HepG2 (cell line): ENCODE results near the gene TEX261. TPM values are rescaled to one million over a fixed set of nuclear protein-coding genes. Genes with fewer than 3 reads are reported as not detected.
A peak's percentile ranks its signal among the peaks of the same experiment; 100 is the strongest.

Experiments used
- ASH2L ChIP-seq: fragments of 300-600, 200-600 bp; sonication (generic); IDR thresholded peaks from 2 replicates; pipeline ENCODE4 v1.7.0; 2017; ENCODE audit warnings: low read depth, mild to moderate bottlenecking, moderate library complexity, mixed read lengths, low read length; ENCODE audit not compliant: insufficient read length
- ETV5 ChIP-seq: IDR thresholded peaks from 2 replicates; pipeline ENCODE4 v1.6.1; 2018; ENCODE audit warnings: missing biosample characterization, missing genetic modification reagents, inconsistent platforms, borderline replicate concordance
- ETV6 ChIP-seq: sonication (generic); formaldehyde crosslinking; conservative IDR thresholded peaks from 2 replicates; pipeline ENCODE4 v1.4.0; 2020; ENCODE audit warnings: missing genetic modification reagents
- HDAC2 ChIP-seq: sonication (generic); formaldehyde crosslinking; IDR thresholded peaks from 2 replicates; pipeline ENCODE4 v1.4.0; 2020; ENCODE audit warnings: missing genetic modification reagents
- IRF2 ChIP-seq: IDR thresholded peaks from 2 replicates; pipeline ENCODE4 v1.6.1; 2018; ENCODE audit warnings: missing genetic modification reagents, missing compliant biosample characterization
- IRF9 ChIP-seq: sonication (generic); formaldehyde crosslinking; IDR thresholded peaks from 2 replicates; pipeline ENCODE4 v1.8.0; 2022; ENCODE audit warnings: missing genetic modification reagents, mild to moderate bottlenecking, borderline replicate concordance
- JUN ChIP-seq: sonication (generic); formaldehyde crosslinking; IDR thresholded peaks from 2 replicates; pipeline ENCODE4 v1.4.0; 2020; ENCODE audit warnings: mild to moderate bottlenecking, missing genetic modification reagents
- KDM4B ChIP-seq: sonication (generic); formaldehyde crosslinking; IDR thresholded peaks from 2 replicates; pipeline ENCODE4 v1.4.0; 2020; ENCODE audit warnings: missing genetic modification reagents
- NFIC ChIP-seq: IDR thresholded peaks from 2 replicates; pipeline ENCODE4 v1.6.1; 2012; ENCODE audit warnings: mild to moderate bottlenecking, low read length, inconsistent platforms
- PRMT3 ChIP-seq: sonication (generic); formaldehyde crosslinking; IDR thresholded peaks from 2 replicates; pipeline ENCODE4 v1.8.1; 2022; ENCODE audit warnings: low read depth, mild to moderate bottlenecking, moderate library complexity, missing genetic modification reagents, borderline replicate concordance
- RAD21 ChIP-seq: fragments of 450-650 bp; formaldehyde crosslinking; IDR thresholded peaks from 2 replicates; pipeline ENCODE4 v1.5.0; 2020; ENCODE audit warnings: mild to moderate bottlenecking
- SALL1 ChIP-seq: sonication (generic); formaldehyde crosslinking; IDR thresholded peaks from 2 replicates; pipeline ENCODE4 v1.8.0; 2022; ENCODE audit warnings: mild to moderate bottlenecking, missing genetic modification reagents
- SP4 ChIP-seq: sonication (generic); formaldehyde crosslinking; IDR thresholded peaks from 2 replicates; pipeline ENCODE4 v1.8.1; 2023; ENCODE audit warnings: mild to moderate bottlenecking, missing genetic modification reagents
- STAG1 ChIP-seq: sonication (generic); formaldehyde crosslinking; IDR thresholded peaks from 2 replicates; pipeline ENCODE4 v1.4.0; 2020; ENCODE audit warnings: missing genetic modification reagents
- THAP11 ChIP-seq: IDR thresholded peaks from 2 replicates; pipeline ENCODE4 v1.6.1; 2016; ENCODE audit warnings: missing biosample characterization, missing genetic modification reagents
- XRCC5 ChIP-seq: fragments of 200-400 bp; formaldehyde crosslinking; optimal IDR thresholded peaks from 2 replicates; pipeline ENCODE3; 2017; ENCODE audit warnings: mild to moderate bottlenecking, low read length
- YEATS2 ChIP-seq: sonication (generic); formaldehyde crosslinking; IDR thresholded peaks from 2 replicates; pipeline ENCODE4 v1.4.0; 2020; ENCODE audit warnings: missing genetic modification reagents, borderline replicate concordance
- ZBTB21 ChIP-seq: sonication (generic); formaldehyde crosslinking; IDR thresholded peaks from 2 replicates; pipeline ENCODE4 v1.4.0; 2020; ENCODE audit warnings: missing genetic modification reagents
- ZMAT3 ChIP-seq: sonication (generic); formaldehyde crosslinking; conservative IDR thresholded peaks from 2 replicates; pipeline ENCODE4 v1.7.0; 2021; ENCODE audit warnings: missing genetic modification reagents
- ZNF329 ChIP-seq: sonication (generic); formaldehyde crosslinking; IDR thresholded peaks from 2 replicates; pipeline ENCODE4 v1.9.0; 2021; ENCODE audit warnings: low read depth, mild to moderate bottlenecking, missing genetic modification reagents
- ZNF383 ChIP-seq: sonication (generic); formaldehyde crosslinking; IDR thresholded peaks from 2 replicates; pipeline ENCODE4 v1.4.0; 2020; ENCODE audit warnings: missing genetic modification reagents, mild to moderate bottlenecking, borderline replicate concordance
- ZNF546 ChIP-seq: sonication (generic); formaldehyde crosslinking; conservative IDR thresholded peaks from 2 replicates; pipeline ENCODE4 v1.8.1; 2023; ENCODE audit warnings: mild to moderate bottlenecking, missing genetic modification reagents
- ZNF691 ChIP-seq: sonication (generic); formaldehyde crosslinking; IDR thresholded peaks from 2 replicates; pipeline ENCODE4 v1.4.0; 2020; ENCODE audit warnings: missing genetic modification reagents, low read depth, mild to moderate bottlenecking, borderline replicate concordance
- polyA plus RNA-seq, 8 experiments: library from polyadenylated mRNA; depleted of rRNA in 3 of 8; stranded (reverse) in 7 of 8; unstranded in 1 of 8; fragments of >200 nt; fragmentation: Illumina TruSeq in 4 of 8; extraction: Trizol in 4 of 8; gene quantifications; 2 replicates each; pipeline versions ENCODE4 v1.2.1 to v1.2.3, GENCODE V29; 2011 to 2016; ENCODE audit warnings: low read depth in 4 of 8, missing spikeins in 1 of 8, mixed read lengths in 1 of 8; ENCODE audit not compliant: insufficient read depth in 1 of 8
- total RNA-seq, 5 experiments: library from RNA; depleted of rRNA; stranded (reverse); fragments of >200 nt; fragmentation: Illumina TruSeq; extraction: Trizol; gene quantifications; 2 replicates each; pipeline ENCODE4 v1.2.3, GENCODE V29; 2016; ENCODE audit warnings: low read depth in 1 of 5

The TEX261 gene
- total and polyA plus RNA-seq, 2 of the 13 experiments (the other 11 are each of a cell fraction or from before 2014, with no cell fraction given) = 43.8 to 78.7 TPM

GRCh38 chr2:70946832-70947442, 47.7 kb downstream of the TEX261 start (continued):
- no peak for TF ChIP-seq ZMAT3 (CRISPR knock-in tag)
- TF ChIP-seq IRF9 (CRISPR knock-in tag) = no peak
- no peak for TF ChIP-seq SP4 (CRISPR knock-in tag)
- no peak for TF ChIP-seq JUN
- 0 out of 2 replicates have a peak, but pooled peaks have one; percentile 42 for TF ChIP-seq IRF2 (CRISPR knock-in tag)
- no peak for TF ChIP-seq ETV5
- TF ChIP-seq THAP11 = peak; percentile 53
- TF ChIP-seq XRCC5 = peak; percentile 40
- TF ChIP-seq ZNF383 = no peak
- peak; percentile 45; the same call in 1 of the 2 replicates for TF ChIP-seq YEATS2 (CRISPR knock-in tag)
- TF ChIP-seq ASH2L = peak; percentile 17
- TF ChIP-seq SALL1 (CRISPR knock-in tag) = peak; percentile 13; the same call in 1 of the 2 replicates
- no peak for TF ChIP-seq NFIC
- no peak for TF ChIP-seq KDM4B
- no peak for TF ChIP-seq ZBTB21
- TF ChIP-seq HDAC2 (CRISPR knock-in tag) = no peak
- TF ChIP-seq ZNF546 (CRISPR knock-in tag) = no peak
- no peak for TF ChIP-seq PRMT3
- no peak for TF ChIP-seq ETV6 (CRISPR knock-in tag)
- TF ChIP-seq STAG1 (CRISPR knock-in tag) = peak; percentile 84
- TF ChIP-seq ZNF329 (CRISPR knock-in tag) = no peak
- TF ChIP-seq ZNF691 (CRISPR knock-in tag) = 0 out of 2 replicates have a peak, but pooled peaks have one; percentile 51
- peak; percentile 63 for TF ChIP-seq RAD21 (CRISPR knock-in tag)
